Stomach (tissue), 9 donors: ENCODE measurements around the gene MPV17L2. TPM values are rescaled to one million over a fixed set of nuclear protein-coding genes. Genes with fewer than 3 reads are reported as not detected.

Source experiments
- DNase-seq, 2 donors: peaks; one replicate each; pipeline versions ENCODE4 v3.0.0 to v3.0.0-alpha.2; 2013 to 2019
- H3K27ac ChIP-seq, 5 donors: fragments of 200-600 bp in 4 of 5; sonication (generic) in 4 of 5; one replicate each; pipeline ENCODE4 v1.5.1; 2013 to 2019; ENCODE audit warnings: mild to moderate bottlenecking in 1 of 5, moderate library complexity in 1 of 5
- H3K27me3 ChIP-seq, 3 donors: fragments of 200-600 bp; sonication (generic); one replicate each; pipeline ENCODE4 v1.5.1; 2017 to 2019; ENCODE audit warnings: mixed run types in 1 of 3
- H3K36me3 ChIP-seq, 4 donors: fragments of 200-600 bp; sonication (generic); 1 replicate in 3 of 4; 2 replicates in 1 of 4; pipeline ENCODE4 v1.5.1; 2016 to 2019
- H3K4me1 ChIP-seq, 4 donors: fragments of 200-600 bp; sonication (generic); one replicate each; pipeline ENCODE4 v1.5.1; 2016 to 2019
- H3K4me3 ChIP-seq, 4 donors: fragments of 200-600 bp; sonication (generic) in 3 of 4; one replicate each; pipeline ENCODE4 v1.5.1; 2016 to 2019; ENCODE audit warnings: mild to moderate bottlenecking in 1 of 4
- H3K9me3 ChIP-seq, 4 donors: fragments of 200-600 bp; sonication (generic); one replicate each; pipeline ENCODE4 v1.5.1; 2016 to 2019
- EP300 ChIP-seq: sonication (generic); formaldehyde crosslinking; IDR thresholded peaks from one replicate; pipeline ENCODE4 v1.6.1; 2017; ENCODE audit warnings: antibody characterized with exemption
- POLR2A ChIP-seq, 4 donors: fragments of 450-650 bp; IDR thresholded peaks; one replicate each; pipeline ENCODE4 v1.6.1; 2016; ENCODE audit warnings: antibody characterized with exemption in 4 of 4, control low read depth in 2 of 4, mild to moderate bottlenecking in 1 of 4, moderate library complexity in 1 of 4
- POLR2AphosphoS5 ChIP-seq, 3 donors: sonication (generic); formaldehyde crosslinking; IDR thresholded peaks; one replicate each; pipeline ENCODE4 v1.6.1; 2016; ENCODE audit warnings: antibody characterized with exemption in 3 of 3
- WGBS, 5 donors: extraction: QIAGEN DNeasy Blood & Tissue Kit in 3 of 5; methylation state at CpG; one replicate each; pipeline versions ENCODE4 v1.1.5 to v1.1.7; 2013 to 2018; 5-methylcytosine and 5-hydroxymethylcytosine counted together
- intact Hi-C: fragments of 100-400 bp; cut with DNase I; formaldehyde crosslinking; loops from one replicate; pipeline ENCODE4 v1.15.1; 2023; ENCODE audit warnings: low total_unique reads
- polyA plus RNA-seq, 3 donors: library from polyadenylated mRNA; stranded (reverse); fragments of 200-250 nt; gene quantifications; one replicate each; pipeline ENCODE4 v1.2.3, GENCODE V29; 2013
- total RNA-seq, 5 donors: library from RNA; depleted of rRNA; stranded (reverse); fragments of >200 nt; gene quantifications; one replicate each; pipeline versions ENCODE4 v1.1.0 to v1.2.3, GENCODE V29; 2014 to 2016
- TF ChIP-seq, protein P1 (sequence below), 7 experiments: fragments of 450-650 bp in 4 of 7; fragments of 200-600 bp in 3 of 7; sonication (generic) in 3 of 7; IDR thresholded peaks; one replicate each; pipeline ENCODE4 v1.5.1; 2016 to 2019; ENCODE audit warnings: antibody characterized with exemption in 7 of 7, control low read depth in 2 of 7, mild to moderate bottlenecking in 1 of 7
- donor health status: healthy with polysubstance abuse.
- donor health status: Bipolar disorder and iron deficiency.
- donor health status: healthy.

The MPV17L2 gene
- total and polyA plus RNA-seq, 8 donors: 5.9 to 200 (median 13.2) TPM

DNA sequence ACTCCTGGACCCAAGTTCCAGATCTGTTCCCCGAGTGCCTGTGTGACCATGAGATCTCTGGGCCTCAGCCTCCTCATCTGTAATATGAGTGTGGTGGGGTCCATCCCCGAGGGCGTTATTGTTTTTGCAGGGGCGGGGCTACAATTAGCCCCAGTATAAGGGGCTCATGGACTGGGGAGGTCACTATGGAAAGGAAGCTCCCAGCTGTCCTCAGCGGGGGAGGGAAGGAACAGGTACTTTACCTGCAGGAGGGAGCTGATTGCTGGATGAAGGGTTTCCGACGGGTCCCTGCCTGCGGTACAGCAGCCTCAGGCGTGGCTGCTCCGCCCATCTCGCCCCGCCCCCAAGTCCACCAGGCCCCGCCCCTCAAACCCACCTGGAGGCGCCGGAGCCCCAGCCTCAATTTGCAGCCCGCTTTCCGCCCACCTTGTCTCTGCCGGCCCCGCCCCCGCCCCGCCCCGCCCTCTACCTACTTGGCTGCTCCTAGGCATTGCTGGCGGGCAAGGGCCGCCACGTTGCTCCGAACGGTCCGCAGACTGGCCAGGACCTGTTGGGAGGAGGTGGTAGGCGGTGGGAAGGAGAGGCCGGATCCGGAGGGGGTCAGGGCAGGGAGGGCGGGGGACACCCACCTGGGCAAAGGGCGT lies 27.7 kb downstream of the MPV17L2 start:
- WGBS, 5 donors: 3 to 14% (median 6%) methylated on average over 11 to 33 of the region's 33 CpGs
- peak in 1 of 2 donors; percentile 46 for DNase-seq
- Histone ChIP-seq H3K4me3 (no peak overlapping the region), H3K27me3 (peaks cover 0 to 57% (median 33%) of the 10 kb centered on the region in 3 donors), H3K36me3 (no peaks in the 10 kb centered on the region), H3K27ac (no peak overlapping the region), H3K9me3 (no peaks in the 10 kb centered on the region), H3K4me1 (peaks cover 10 to 27% (median 27%) of the 10 kb centered on the region in 4 donors)
- intact Hi-C loops: no loop called here
- TF ChIP-seq, protein P1, sequence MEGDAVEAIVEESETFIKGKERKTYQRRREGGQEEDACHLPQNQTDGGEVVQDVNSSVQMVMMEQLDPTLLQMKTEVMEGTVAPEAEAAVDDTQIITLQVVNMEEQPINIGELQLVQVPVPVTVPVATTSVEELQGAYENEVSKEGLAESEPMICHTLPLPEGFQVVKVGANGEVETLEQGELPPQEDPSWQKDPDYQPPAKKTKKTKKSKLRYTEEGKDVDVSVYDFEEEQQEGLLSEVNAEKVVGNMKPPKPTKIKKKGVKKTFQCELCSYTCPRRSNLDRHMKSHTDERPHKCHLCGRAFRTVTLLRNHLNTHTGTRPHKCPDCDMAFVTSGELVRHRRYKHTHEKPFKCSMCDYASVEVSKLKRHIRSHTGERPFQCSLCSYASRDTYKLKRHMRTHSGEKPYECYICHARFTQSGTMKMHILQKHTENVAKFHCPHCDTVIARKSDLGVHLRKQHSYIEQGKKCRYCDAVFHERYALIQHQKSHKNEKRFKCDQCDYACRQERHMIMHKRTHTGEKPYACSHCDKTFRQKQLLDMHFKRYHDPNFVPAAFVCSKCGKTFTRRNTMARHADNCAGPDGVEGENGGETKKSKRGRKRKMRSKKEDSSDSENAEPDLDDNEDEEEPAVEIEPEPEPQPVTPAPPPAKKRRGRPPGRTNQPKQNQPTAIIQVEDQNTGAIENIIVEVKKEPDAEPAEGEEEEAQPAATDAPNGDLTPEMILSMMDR (IDR thresholded peaks at IDR 0.05): no peak
- TF ChIP-seq EP300 (no peak), POLR2A (IDR thresholded peaks at IDR 0.05) (no peak), POLR2AphosphoS5 (IDR thresholded peaks at IDR 0.05) (no peak)

DNA sequence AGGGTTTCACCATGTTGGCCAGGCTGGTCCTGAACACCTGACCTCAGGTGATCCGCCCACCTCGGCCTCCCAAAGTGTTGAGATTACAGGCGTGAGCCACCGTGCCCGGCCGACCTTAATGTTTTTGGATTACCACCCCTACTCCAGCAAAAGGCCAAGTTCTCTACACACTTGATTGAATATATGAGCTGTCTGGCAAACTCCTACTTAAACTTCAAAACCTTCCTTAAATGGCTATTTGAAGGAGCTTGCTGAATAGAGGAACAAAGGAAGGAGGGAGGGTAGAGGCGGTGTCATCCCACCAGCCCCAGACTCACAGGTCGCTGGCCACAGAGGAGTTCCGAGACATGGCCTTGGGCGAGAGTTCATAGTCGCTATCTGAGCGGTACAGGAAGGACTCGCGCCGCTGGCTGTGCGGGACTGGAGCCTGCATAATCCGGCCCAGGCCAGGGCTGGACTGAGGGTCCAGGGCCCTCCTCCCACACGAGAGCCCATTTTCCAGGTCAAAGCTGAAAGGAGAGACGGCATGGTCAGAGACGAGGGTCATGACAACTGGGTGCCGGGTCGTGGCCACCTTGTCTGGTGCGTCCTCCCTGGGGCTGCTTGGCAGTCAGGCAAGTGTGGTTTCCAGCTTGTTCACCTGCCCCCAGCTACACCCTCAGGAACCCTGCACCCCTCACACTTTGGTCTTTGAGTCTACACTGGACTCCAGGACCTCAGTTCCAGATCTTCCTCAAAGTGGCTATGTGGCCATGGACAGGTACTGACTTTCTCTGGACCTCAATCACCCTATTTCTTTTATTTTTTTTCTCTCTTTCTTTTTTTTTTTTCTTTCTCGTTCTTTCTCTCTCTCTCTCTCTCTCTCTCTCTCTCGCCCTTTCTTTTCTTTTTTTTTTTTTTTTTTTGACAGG lies 29.1 kb downstream of the MPV17L2 start:
- Histone ChIP-seq H3K27me3 (peaks cover 3 to 70% (median 46%) of the 10 kb centered on the region in 3 donors), H3K4me1 (peaks cover 10 to 35% (median 34%) of the 10 kb centered on the region in 4 donors), H3K27ac (no peak overlapping the region), H3K36me3 (no peaks in the 10 kb centered on the region), H3K4me3 (no peak overlapping the region), H3K9me3 (no peaks in the 10 kb centered on the region)
- TF ChIP-seq, protein P1 (IDR thresholded peaks at IDR 0.05): no peak
- no peak for TF ChIP-seq POLR2A (IDR thresholded peaks at IDR 0.05)
- no peak for TF ChIP-seq EP300
- TF ChIP-seq POLR2AphosphoS5 (IDR thresholded peaks at IDR 0.05): no peak
- WGBS, 5 donors: 80 to 90% (median 83%) methylated on average over 25 of the region's 25 CpGs
- intact Hi-C loops: no loop called here
- no peak for DNase-seq

GRCh38 chr19:18223860-18224524 lies 31.0 kb downstream of the MPV17L2 start:
- Histone ChIP-seq H3K4me3 (peak overlapping the region; percentile 38 to 46 (median 44)), H3K27ac (peak overlapping the region in 2 of 5 donors; percentile 31 to 61), H3K4me1 (peaks cover 10 to 35% (median 34%) of the 10 kb centered on the region in 4 donors), H3K9me3 (no peaks in the 10 kb centered on the region), H3K27me3 (peaks cover 3 to 89% (median 51%) of the 10 kb centered on the region in 3 donors), H3K36me3 (no peaks in the 10 kb centered on the region)
- intact Hi-C loops: no loop called here
- DNase-seq: peak in 1 of 2 donors; percentile 67
- 6 to 7% (median 6%) methylated on average over 35 to 39 of the region's 39 CpGs for WGBS, 5 donors
- no peak for TF ChIP-seq EP300
- TF ChIP-seq, protein P1 (IDR thresholded peaks at IDR 0.05): no peak
- no peak for TF ChIP-seq POLR2A (IDR thresholded peaks at IDR 0.05)
- TF ChIP-seq POLR2AphosphoS5 (IDR thresholded peaks at IDR 0.05): no peak
